NCI-H187 treated with DMSO at 0.1 percent for 48 hours (cell line): ENCODE results near the gene POLN.

Experiments used
- DNase-seq: peaks from one replicate; lab custom pipeline; 2025; lab: John Stamatoyannopoulos, UW

The POLN gene

GRCh38 chr4:2070421-2071251, 171.3 kb downstream of the POLN start:
- no peak for DNase-seq

- DNase-seq, result no peak
Measured at GRCh38 chr4:2069986-2070385, 171.9 kb downstream of the POLN start.

GRCh38 chr4:2069161-2069971, 172.6 kb downstream of the POLN start:
- no peak for DNase-seq

GRCh38 chr4:2068566-2068965, 173.4 kb downstream of the POLN start:
- DNase-seq, result no peak

GRCh38 chr4:2068198-2068470, 173.8 kb downstream of the POLN start:
- DNase-seq, result no peak

GRCh38 chr4:2067446-2068197, 174.3 kb downstream of the POLN start:
- no peak for DNase-seq

GRCh38 chr4:2066571-2067445, 175.1 kb downstream of the POLN start:
- no peak for DNase-seq

- DNase-seq, result no peak
Measured at GRCh38 chr4:2066011-2066551, 175.8 kb downstream of the POLN start.

GRCh38 chr4:2065106-2065930, 176.6 kb downstream of the POLN start:
- no peak for DNase-seq

- DNase-seq, result no peak
Measured at GRCh38 chr4:2064276-2064991, 177.5 kb downstream of the POLN start.

- DNase-seq, result no peak
Measured at GRCh38 chr4:2063557-2064275, 178.2 kb downstream of the POLN start.

- no peak for DNase-seq
Measured at GRCh38 chr4:2062808-2063524, 179.0 kb downstream of the POLN start.

GRCh38 chr4:2062168-2062807, 179.6 kb downstream of the POLN start:
- DNase-seq, result no peak

- DNase-seq, result no peak
Measured at GRCh38 chr4:2061186-2062131, 180.5 kb downstream of the POLN start.

- DNase-seq, result no peak
Measured at GRCh38 chr4:2060611-2061185, 181.2 kb downstream of the POLN start.
